PC-9 (cell line): ENCODE results near the gene ZNF384.

Source experiments
- EZH2 ChIP-seq: fragments of 200-600 bp; sonication (generic); IDR thresholded peaks from 2 replicates; pipeline ENCODE4 v1.8.0; 2017; ENCODE audit warnings: antibody characterized with exemption, low read depth
- TF ChIP-seq, protein P1 (sequence below): fragments of 200-600 bp; sonication (generic); conservative IDR thresholded peaks from 2 replicates; pipeline ENCODE4 v1.6.1; 2017; ENCODE audit warnings: mixed run types, antibody characterized with exemption, mild to moderate bottlenecking, moderate library complexity

GRCh38 chr12:6691473-6691872 is 2.3 kb upstream of the ZNF384 start:
- TF ChIP-seq, protein P1, sequence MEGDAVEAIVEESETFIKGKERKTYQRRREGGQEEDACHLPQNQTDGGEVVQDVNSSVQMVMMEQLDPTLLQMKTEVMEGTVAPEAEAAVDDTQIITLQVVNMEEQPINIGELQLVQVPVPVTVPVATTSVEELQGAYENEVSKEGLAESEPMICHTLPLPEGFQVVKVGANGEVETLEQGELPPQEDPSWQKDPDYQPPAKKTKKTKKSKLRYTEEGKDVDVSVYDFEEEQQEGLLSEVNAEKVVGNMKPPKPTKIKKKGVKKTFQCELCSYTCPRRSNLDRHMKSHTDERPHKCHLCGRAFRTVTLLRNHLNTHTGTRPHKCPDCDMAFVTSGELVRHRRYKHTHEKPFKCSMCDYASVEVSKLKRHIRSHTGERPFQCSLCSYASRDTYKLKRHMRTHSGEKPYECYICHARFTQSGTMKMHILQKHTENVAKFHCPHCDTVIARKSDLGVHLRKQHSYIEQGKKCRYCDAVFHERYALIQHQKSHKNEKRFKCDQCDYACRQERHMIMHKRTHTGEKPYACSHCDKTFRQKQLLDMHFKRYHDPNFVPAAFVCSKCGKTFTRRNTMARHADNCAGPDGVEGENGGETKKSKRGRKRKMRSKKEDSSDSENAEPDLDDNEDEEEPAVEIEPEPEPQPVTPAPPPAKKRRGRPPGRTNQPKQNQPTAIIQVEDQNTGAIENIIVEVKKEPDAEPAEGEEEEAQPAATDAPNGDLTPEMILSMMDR = no peak
- TF ChIP-seq EZH2 = no peak
